Type B pancreatic cell (in vitro differentiated cells): ENCODE data around the gene NID1. TPM values are rescaled to one million over a fixed set of nuclear protein-coding genes. Genes with fewer than 3 reads are reported as not detected.
"Not testable (repeated sequence)": the region's sequence is repeated elsewhere in the genome, so short reads cannot be mapped to it uniquely, and the experiment has no call there.

Experiments
- DNase-seq: peaks from one replicate; pipeline ENCODE4 v3.0.0; 2021; ENCODE audit warnings: mixed read lengths; ENCODE audit not compliant: unreplicated experiment; ENCODE audit errors: extremely low spot score
- H3K27ac Mint-ChIP-seq: 2 replicates; pipeline ENCODE4 v1.8.0; 2021; ENCODE audit warnings: mild to moderate bottlenecking, mixed read lengths
- H3K27me3 Mint-ChIP-seq: 2 replicates; pipeline ENCODE4 v1.8.0; 2021; ENCODE audit warnings: mixed read lengths
- H3K36me3 Mint-ChIP-seq: 2 replicates; pipeline ENCODE4 v1.8.0; 2021; ENCODE audit warnings: mixed read lengths
- H3K4me1 Mint-ChIP-seq: one replicate; pipeline ENCODE4 v1.8.0; 2021; ENCODE audit warnings: mixed read lengths; ENCODE audit not compliant: unreplicated experiment
- H3K4me3 Mint-ChIP-seq: 2 replicates; pipeline ENCODE4 v1.8.0; 2021; ENCODE audit warnings: mild to moderate bottlenecking, mixed read lengths
- H3K9me3 Mint-ChIP-seq: 2 replicates; pipeline ENCODE4 v1.8.0; 2021; ENCODE audit warnings: mixed read lengths
- total RNA-seq: library from RNA; stranded (reverse); gene quantifications from 2 replicates; pipeline ENCODE4 v1.2.1, GENCODE V29; 2021; ENCODE audit warnings: low replicate concordance
- TF ChIP-seq, protein P1 (sequence below): fragments of 200-600 bp; sonication (generic); conservative IDR thresholded peaks from 2 replicates; pipeline ENCODE4 v1.5.0; 2021; ENCODE audit warnings: antibody characterized with exemption, mild to moderate bottlenecking

The NID1 gene
- total RNA-seq, 1 donor from 2014 or later = 65.6 TPM

- Mint-ChIP-seq H3K4me3 (no peak overlapping the region), H3K4me1 (peaks cover 5% of the 10 kb centered on the region), H3K27me3 (peaks cover 4% of the 10 kb centered on the region), H3K36me3 (no peaks in the 10 kb centered on the region), H3K27ac (no peak overlapping the region), H3K9me3 (peaks cover 3% of the 10 kb centered on the region)
- DNase-seq = no peak
- TF ChIP-seq, protein P1, sequence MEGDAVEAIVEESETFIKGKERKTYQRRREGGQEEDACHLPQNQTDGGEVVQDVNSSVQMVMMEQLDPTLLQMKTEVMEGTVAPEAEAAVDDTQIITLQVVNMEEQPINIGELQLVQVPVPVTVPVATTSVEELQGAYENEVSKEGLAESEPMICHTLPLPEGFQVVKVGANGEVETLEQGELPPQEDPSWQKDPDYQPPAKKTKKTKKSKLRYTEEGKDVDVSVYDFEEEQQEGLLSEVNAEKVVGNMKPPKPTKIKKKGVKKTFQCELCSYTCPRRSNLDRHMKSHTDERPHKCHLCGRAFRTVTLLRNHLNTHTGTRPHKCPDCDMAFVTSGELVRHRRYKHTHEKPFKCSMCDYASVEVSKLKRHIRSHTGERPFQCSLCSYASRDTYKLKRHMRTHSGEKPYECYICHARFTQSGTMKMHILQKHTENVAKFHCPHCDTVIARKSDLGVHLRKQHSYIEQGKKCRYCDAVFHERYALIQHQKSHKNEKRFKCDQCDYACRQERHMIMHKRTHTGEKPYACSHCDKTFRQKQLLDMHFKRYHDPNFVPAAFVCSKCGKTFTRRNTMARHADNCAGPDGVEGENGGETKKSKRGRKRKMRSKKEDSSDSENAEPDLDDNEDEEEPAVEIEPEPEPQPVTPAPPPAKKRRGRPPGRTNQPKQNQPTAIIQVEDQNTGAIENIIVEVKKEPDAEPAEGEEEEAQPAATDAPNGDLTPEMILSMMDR = no peak
Measured at GRCh38 chr1:236082526-236082925, 17.6 kb upstream of the NID1 start.

- Mint-ChIP-seq H3K27ac (no peak overlapping the region), H3K27me3 (peaks cover 4% of the 10 kb centered on the region), H3K9me3 (peaks cover 3% of the 10 kb centered on the region), H3K4me3 (no peak overlapping the region), H3K4me1 (peaks cover 5% of the 10 kb centered on the region), H3K36me3 (no peaks in the 10 kb centered on the region)
- TF ChIP-seq, protein P1 = no peak
- no peak for DNase-seq
Measured at GRCh38 chr1:236081546-236082227, 16.8 kb upstream of the NID1 start.

DNA sequence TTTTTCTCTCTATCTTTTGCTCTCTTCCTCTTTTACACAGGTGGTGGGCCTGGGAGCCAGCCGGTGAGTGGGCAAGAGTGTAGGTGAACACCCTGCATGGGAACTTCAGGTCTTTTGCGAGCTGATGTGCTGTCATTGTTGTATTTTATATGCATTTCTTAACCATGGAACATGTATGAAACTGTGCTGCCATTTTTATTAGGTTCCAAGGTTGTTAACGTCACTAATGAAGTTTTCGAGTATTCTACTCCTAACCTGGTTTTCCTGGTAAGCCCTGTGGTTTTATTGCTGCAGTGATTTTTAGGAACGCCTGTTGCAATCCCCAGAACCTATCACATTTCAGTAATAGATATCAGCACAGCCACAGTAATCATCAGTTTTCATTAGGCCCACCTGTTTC lies 14.8 kb upstream of the NID1 start:
- no peak for DNase-seq
- peaks cover 3% of the 10 kb centered on the region for H3K9me3 Mint-ChIP-seq
- no peak overlapping the region for H3K4me3 Mint-ChIP-seq
- TF ChIP-seq, protein P1 = no peak
- peaks cover 4% of the 10 kb centered on the region for H3K27me3 Mint-ChIP-seq
- H3K27ac Mint-ChIP-seq = no peak overlapping the region
- no peaks in the 10 kb centered on the region for H3K36me3 Mint-ChIP-seq
- H3K4me1 Mint-ChIP-seq = peaks cover 5% of the 10 kb centered on the region

DNA sequence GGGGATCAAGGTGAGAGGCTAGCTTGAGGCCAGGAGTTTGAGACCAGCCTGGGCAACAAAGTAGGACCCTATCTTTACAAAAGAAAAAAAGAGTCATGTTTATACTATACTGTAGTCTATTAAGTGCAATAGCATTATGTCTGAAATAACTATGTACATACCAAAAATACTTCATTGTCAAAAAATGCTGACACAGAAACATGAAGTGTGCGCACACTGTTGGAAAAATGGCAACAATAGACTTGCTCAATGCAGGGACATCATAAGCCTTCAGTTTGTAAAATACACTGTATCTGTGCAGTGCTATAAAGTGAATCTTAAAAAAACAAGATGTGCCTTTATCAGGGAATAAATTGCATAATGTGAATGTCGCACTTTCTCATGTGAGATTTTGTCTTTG lies 14.1 kb upstream of the NID1 start:
- Mint-ChIP-seq H3K4me3 (no peak overlapping the region), H3K9me3 (peaks cover 3% of the 10 kb centered on the region), H3K36me3 (no peaks in the 10 kb centered on the region), H3K27ac (no peak overlapping the region), H3K4me1 (peaks cover 5% of the 10 kb centered on the region), H3K27me3 (peaks cover 4% of the 10 kb centered on the region)
- no peak for DNase-seq
- TF ChIP-seq, protein P1 = no peak

DNA sequence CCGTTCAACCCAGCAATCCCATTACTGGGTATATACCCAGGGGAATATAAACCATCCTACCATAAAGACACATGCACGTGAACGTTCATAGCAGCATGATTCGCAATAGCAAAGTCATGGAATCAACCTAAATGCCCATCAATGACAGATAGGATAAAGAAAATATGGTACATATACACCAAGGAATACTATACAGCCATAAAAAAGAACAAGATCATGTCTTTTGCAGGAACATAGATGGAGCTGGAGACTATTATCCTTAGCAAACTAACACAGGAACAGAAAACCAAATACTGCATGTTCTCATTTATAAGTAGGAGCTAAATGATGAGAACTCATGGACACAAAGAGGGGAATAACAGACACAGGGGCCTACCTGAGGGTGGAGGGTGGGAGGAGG lies 13.2 kb upstream of the NID1 start:
- H3K27me3 Mint-ChIP-seq, H3K27ac Mint-ChIP-seq, H3K4me1 Mint-ChIP-seq, DNase-seq, H3K9me3 Mint-ChIP-seq, H3K36me3 Mint-ChIP-seq, H3K4me3 Mint-ChIP-seq: not testable (repeated sequence)

- Mint-ChIP-seq H3K27ac (no peak overlapping the region), H3K4me1 (no peaks in the 10 kb centered on the region), H3K4me3 (no peak overlapping the region), H3K36me3 (no peaks in the 10 kb centered on the region), H3K9me3 (peaks cover 9% of the 10 kb centered on the region), H3K27me3 (no peaks in the 10 kb centered on the region)
- DNase-seq = no peak
- TF ChIP-seq, protein P1 = no peak
Measured at GRCh38 chr1:236075848-236076247, 11.0 kb upstream of the NID1 start.
